GM23248 (cell line): ENCODE data around the gene LRRTM2.

ENCODE experiments used
- EZH2 ChIP-seq: fragments of 200-600 bp; sonication (generic); IDR thresholded peaks from 2 replicates; pipeline ENCODE4 v1.6.1; 2018; ENCODE audit warnings: antibody characterized with exemption, mild to moderate bottlenecking; ENCODE audit not compliant: insufficient read depth, poor library complexity, severe bottlenecking
- EZH2phosphoT487 ChIP-seq: fragments of 200-600 bp; sonication (generic); IDR thresholded peaks from 2 replicates; pipeline ENCODE4 v1.6.1; 2018; ENCODE audit warnings: antibody characterized with exemption, moderate library complexity, mild to moderate bottlenecking, low read depth; ENCODE audit not compliant: insufficient read depth

DNA sequence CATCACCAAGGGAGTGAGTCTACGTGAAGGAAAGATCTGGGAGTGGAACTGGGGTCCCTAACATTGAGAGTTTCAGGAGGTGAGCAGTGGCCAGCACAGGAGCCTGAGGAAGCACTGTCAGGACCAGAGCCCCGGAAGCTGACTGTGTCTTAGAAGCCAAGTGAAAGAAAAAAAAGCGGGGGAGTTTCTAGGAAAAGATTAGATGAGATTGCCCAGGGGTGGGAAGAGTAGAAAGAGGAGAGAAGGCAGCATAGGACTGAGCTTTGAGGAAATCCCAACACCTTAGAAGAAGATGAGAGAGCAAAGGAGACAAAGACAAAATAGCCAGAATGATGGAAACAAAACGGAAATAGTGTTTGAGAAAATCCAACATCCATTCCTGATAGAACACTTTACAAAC is 37.0 kb upstream of the LRRTM2 start:
- TF ChIP-seq EZH2phosphoT487 (no peak), EZH2 (no peak)
